ENCODE data around the gene DNAJC9. TPM values are rescaled to one million over a fixed set of nuclear protein-coding genes. Genes with fewer than 3 reads are reported as not detected.

Gene DNAJC9
- polyA plus RNA-seq, 1 donor from 2014 or later: 28.3 TPM

DNA sequence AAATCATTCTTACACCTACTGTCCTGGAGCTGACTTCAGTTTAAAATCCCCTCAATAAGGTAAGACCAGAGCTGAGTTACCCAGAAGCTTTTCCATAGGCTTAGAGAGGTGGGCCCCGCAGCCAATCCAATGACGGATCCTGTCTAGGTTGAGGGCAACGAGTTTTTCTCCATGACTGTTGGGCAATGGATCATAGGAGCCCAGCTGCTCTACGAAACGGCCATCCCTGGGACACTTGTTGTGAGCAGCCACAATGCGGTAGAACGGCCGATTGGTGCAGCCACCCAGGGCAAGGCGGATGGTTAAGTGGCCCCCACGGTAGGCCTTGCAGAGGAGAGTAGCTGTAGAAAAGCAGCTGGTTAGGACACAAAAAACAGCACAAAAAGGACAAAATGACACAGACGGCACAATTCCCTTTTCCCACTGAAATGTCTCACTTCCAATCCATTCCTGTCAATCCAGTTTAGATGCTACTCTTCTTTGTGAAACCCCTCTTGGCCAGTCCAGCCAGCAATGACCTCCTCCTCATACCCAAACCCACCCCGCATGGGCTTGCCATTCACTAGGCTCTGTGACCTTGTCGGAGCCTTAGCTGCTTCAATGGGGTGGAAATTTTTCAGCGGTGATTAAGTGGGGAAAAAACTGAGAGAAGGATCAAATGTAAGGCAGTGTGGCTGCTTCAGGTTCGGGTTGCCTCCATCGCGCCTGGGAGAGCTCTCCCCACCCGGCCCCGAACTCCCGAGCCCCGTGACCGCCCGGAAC lies 4.8 kb upstream of the DNAJC9 start:
- Mint-ChIP-seq H3K27ac (peak overlapping the region; percentile 94 to 96 (median 96)), H3K27me3 (no peaks in the 10 kb centered on the region), H3K36me3 (peaks cover 2% of the 10 kb centered on the region), H3K9me3 (no peaks in the 10 kb centered on the region), H3K4me3 (peak overlapping the region; percentile 97 to 100 (median 98)), H3K4me1 (peaks cover 34 to 42% (median 42%) of the 10 kb centered on the region in 3 donors)

DNA sequence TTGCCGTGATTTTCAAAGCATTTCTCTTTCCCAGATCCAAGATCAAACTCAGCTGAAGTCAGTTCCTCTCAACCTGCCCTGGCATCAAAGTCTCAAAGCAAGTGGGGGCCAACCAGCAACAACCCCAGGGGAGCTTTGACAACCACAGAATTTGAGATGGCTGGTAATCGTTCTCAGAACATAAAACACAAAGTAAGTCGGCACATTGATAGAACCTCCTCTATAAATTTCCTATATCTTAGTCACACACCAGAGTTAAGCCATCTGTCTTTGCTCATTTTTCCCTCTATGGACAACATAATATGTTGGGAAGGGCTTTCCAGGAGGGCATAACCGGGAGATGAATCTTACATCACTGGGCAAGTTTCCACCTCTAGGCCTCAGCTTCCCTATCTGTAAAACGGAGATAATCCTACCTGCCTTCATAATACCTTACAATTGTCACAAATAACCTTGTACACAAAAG lies 1.2 kb upstream of the DNAJC9 start:
- peaks cover 4% of the 10 kb centered on the region for H3K36me3 Mint-ChIP-seq
- H3K27me3 Mint-ChIP-seq: no peaks in the 10 kb centered on the region
- peak overlapping the region; percentile 82 to 99 (median 97) for H3K27ac Mint-ChIP-seq
- peak overlapping the region in 3 of 4 donors; percentile 97 to 99 (median 98) for H3K4me3 Mint-ChIP-seq
- peaks cover 47 to 65% (median 55%) of the 10 kb centered on the region in 3 donors for H3K4me1 Mint-ChIP-seq
- H3K9me3 Mint-ChIP-seq: no peaks in the 10 kb centered on the region

DNA sequence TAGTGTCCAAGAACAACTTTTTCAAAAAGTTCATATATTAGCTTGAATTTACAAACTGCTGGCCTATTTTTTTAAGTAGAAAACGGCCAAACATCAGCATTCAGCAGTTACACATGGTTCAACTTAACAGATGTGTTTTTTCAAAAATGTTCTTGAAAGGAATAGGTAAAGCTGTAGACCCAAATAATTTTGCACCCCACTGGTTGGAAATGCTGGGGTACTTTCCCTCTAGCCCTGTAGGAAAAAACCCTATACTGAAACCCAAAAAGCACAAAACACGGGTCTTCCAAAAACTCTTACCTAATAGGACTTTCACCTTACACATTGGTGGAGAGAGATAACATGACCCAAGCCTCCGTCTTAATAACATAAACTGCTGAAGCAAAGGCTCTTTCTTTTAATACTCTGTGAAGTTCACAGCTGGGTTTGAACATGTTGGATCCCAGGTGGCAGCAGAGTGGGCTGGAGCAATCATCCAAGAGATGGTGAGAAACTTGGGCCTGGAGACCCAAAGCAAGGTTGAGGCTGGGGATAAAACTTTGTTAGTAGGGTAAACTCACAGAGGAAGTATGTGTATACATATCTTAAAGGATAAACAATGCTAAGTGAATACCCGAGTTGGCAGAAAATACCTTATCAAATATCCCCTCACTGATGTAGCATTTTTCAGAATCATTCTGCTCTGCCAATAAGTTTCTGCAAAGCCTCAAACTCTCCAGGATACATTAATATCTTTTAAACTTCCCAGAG lies 629 bp upstream of the DNAJC9 start:
- peaks cover 46 to 59% (median 50%) of the 10 kb centered on the region in 3 donors for H3K4me1 Mint-ChIP-seq
- peaks cover 4% of the 10 kb centered on the region for H3K36me3 Mint-ChIP-seq
- H3K27me3 Mint-ChIP-seq: no peaks in the 10 kb centered on the region
- H3K4me3 Mint-ChIP-seq: peak overlapping the region; percentile 92 to 99 (median 98)
- H3K9me3 Mint-ChIP-seq: no peaks in the 10 kb centered on the region
- peak overlapping the region; percentile 97 to 99 (median 98) for H3K27ac Mint-ChIP-seq

DNA sequence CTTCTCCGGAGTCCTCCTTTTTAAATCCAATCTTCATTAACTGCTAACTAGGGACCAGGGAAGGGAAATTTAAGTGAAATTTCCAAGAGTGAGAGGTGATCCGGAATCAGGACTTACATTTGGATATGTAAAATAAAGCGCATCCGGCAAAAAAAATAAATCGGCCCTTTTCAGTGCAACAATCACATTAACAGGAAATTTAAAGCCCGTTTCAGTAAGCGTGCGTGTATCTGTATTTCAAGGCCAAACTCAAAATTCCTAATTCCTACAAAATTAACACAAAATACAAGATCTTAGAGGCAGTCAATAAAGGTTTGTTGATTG lies 771 bp downstream of the DNAJC9 start:
- peak overlapping the region; percentile 92 to 99 (median 98) for H3K4me3 Mint-ChIP-seq
- peak overlapping the region; percentile 97 to 99 (median 98) for H3K27ac Mint-ChIP-seq
- peaks cover 41 to 50% (median 46%) of the 10 kb centered on the region in 3 donors for H3K4me1 Mint-ChIP-seq
- peaks cover 4% of the 10 kb centered on the region for H3K36me3 Mint-ChIP-seq
- no peaks in the 10 kb centered on the region for H3K27me3 Mint-ChIP-seq
- H3K9me3 Mint-ChIP-seq: no peaks in the 10 kb centered on the region

DNA sequence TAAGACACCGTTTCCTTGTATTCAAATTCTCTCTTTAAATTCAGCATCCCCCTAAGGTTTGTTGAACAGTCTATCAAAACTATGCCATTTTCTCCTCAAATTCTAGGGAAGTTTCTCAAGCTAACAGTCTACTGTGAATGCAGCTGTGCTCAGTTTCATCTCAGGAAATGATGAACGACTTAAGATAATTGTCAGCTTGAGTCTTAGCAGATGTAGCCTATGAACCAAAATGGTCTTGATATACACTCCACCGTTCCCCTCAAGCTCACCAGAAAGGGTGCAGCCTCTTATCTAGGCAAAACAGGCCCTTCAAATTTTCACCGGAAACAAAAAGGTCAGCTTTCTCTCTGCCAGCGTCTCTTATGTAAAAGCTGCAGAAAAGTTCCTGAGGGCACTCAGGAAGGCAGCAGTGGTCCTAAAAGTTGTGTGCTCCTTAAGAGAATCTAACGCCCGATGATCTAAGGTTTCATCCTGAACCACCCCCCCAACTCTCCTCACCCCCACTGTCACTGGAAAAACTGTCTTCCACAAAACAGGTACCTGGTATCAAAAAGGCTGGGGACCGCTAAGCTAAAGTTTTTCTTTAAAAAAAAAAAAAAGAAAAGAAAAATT lies 2.1 kb downstream of the DNAJC9 start:
- peak overlapping the region in 3 of 4 donors; percentile 25 to 61 (median 46) for H3K4me3 Mint-ChIP-seq
- H3K4me1 Mint-ChIP-seq: peaks cover 30 to 41% (median 36%) of the 10 kb centered on the region in 3 donors
- H3K9me3 Mint-ChIP-seq: no peaks in the 10 kb centered on the region
- peaks cover 3% of the 10 kb centered on the region for H3K36me3 Mint-ChIP-seq
- H3K27ac Mint-ChIP-seq: peak overlapping the region in 2 of 3 donors; percentile 22 to 93
- H3K27me3 Mint-ChIP-seq: no peaks in the 10 kb centered on the region

DNA sequence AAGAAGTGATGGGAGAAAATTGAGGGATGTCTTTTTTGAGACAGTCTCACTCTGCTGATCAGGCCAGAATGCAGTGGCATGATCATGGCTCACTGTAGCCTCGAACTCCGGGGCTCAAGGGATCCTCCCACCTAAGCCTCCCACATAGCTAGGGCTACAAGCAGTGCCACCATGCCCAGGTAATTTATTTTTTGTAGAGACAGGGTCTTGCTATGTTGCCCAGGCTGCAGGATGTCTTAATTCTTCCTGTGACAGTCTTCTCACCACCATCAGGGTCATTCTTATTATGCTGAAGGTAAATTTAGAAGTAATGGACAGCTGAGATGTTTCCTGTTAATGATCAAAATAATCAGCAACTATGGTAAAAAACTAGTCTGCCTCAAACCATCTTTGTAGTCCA lies 7.1 kb downstream of the DNAJC9 start:
- no peaks in the 10 kb centered on the region for H3K9me3 Mint-ChIP-seq
- H3K27ac Mint-ChIP-seq: no peak overlapping the region
- no peaks in the 10 kb centered on the region for H3K27me3 Mint-ChIP-seq
- H3K4me1 Mint-ChIP-seq: peaks cover 0 to 9% (median 4%) of the 10 kb centered on the region in 3 donors
- H3K4me3 Mint-ChIP-seq: no peak overlapping the region
- H3K36me3 Mint-ChIP-seq: peaks cover 3% of the 10 kb centered on the region

DNA sequence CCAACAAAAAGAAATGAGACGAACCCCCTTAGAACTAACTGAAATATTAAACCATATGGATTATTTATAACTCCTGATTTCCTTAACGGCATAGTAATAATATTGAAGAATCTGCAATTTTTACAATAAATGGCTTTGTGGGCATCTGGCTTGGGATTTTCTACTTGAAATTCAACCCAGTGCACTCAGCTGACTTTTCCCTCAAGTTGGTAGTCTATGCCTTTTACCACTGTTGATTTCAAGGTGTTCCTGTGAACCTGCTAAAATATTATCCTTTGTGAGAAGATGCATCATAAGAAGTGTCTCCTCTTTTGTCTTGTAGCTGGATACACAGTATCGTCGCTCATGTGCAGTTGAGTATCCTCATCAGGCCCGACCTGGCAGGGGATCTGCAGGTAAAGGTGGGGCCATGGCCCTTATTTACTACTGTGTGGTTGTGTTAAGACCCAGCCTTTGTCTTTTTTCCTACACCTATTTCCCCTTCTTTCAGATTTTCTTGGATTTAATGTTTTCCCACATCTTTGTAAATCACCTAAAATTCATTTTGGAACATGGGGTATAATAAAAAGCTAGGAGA lies 8.0 kb downstream of the DNAJC9 start:
- H3K4me3 Mint-ChIP-seq: no peak overlapping the region
- peaks cover 0 to 4% (median 0%) of the 10 kb centered on the region in 3 donors for H3K4me1 Mint-ChIP-seq
- H3K9me3 Mint-ChIP-seq: no peaks in the 10 kb centered on the region
- no peak overlapping the region for H3K27ac Mint-ChIP-seq
- no peaks in the 10 kb centered on the region for H3K27me3 Mint-ChIP-seq
- H3K36me3 Mint-ChIP-seq: peaks cover 3% of the 10 kb centered on the region

DNA sequence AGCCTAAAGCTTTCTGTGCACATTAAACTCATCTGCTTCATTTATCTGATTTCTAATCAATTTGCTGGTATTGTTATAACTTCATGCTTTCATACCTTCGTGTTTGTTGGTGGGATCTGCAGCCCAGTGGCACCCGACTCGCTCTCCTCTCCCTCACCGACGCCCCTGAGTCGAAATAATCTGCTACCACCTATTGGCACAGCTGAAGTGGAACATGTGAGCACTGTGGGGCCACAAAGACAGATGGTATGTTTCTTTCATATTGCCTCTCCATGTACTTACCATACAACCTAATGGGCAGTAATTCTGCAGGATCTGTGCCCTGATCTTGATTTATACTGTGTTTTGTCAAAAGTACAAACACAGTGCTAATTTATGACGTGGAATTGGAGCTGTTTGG lies 12.4 kb downstream of the DNAJC9 start:
- Mint-ChIP-seq H3K27me3 (no peaks in the 10 kb centered on the region), H3K4me3 (no peak overlapping the region), H3K36me3 (no peaks in the 10 kb centered on the region), H3K9me3 (no peaks in the 10 kb centered on the region), H3K4me1 (no peaks in the 10 kb centered on the region), H3K27ac (peak overlapping the region; percentile 2 to 72 (median 4))

DNA sequence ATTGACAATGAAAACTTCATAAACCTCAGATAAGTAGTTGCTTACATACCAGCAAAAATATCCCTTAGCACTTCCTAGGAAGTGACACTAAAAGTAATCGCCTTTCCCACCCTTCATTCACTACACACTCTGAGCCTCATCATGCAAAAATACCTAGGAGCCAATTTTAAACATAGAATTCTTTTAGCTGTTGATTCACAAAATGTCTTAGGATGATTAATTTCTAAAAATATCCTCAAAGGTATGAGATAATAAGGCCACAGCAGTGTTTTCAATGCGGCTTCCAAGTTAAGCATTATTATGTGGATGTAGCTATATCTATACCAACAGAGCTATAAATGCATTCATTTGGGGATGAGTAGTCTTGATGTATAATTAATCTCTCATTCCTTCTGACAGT lies 13.2 kb downstream of the DNAJC9 start:
- Mint-ChIP-seq H3K27me3 (no peaks in the 10 kb centered on the region), H3K9me3 (no peaks in the 10 kb centered on the region), H3K36me3 (no peaks in the 10 kb centered on the region), H3K4me3 (no peak overlapping the region), H3K4me1 (no peaks in the 10 kb centered on the region), H3K27ac (no peak overlapping the region)

DNA sequence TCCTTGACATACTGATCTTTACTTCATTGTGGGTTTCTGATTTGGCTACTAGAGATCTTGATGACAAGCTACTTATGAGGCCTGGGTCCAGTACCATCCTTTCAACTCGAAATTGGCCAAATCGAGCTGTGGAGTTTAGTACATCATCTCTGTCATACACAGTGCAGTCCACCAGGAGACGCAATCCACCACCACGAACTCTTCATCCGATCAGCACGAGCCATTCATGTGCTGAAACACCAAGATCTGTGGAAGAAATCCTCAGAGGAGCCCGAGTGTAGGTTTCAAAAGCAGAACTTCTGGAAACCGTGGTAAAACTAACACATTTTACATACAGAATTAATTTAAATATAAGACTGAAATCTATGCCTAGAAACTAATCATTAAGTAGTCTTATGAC lies 14.2 kb downstream of the DNAJC9 start:
- H3K36me3 Mint-ChIP-seq: no peaks in the 10 kb centered on the region
- H3K27ac Mint-ChIP-seq: peak overlapping the region in 1 of 3 donors; percentile 22
- H3K4me1 Mint-ChIP-seq: no peaks in the 10 kb centered on the region

DNA sequence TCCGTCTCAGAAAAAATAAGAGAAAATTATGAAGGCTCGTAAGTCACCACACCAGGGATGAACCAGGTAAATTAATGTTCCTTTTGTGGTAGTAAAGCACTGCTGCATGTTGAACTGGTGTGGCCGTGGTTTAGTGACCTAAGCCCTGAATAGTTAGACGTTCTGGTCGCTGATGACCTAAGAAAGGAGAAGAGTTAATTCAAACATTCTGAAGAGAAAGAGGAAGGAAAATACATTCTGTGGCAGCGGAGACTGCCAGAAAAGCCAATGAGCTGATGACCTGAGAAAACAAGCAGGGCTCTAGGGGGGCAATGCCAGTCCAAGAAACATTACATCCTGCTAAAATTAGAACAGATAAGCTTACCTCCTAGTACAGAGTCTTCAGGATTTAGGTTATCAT lies 17.5 kb downstream of the DNAJC9 start:
- no peaks in the 10 kb centered on the region for H3K9me3 Mint-ChIP-seq
- no peak overlapping the region for H3K4me3 Mint-ChIP-seq
- H3K27ac Mint-ChIP-seq: no peak overlapping the region
- no peaks in the 10 kb centered on the region for H3K27me3 Mint-ChIP-seq
- no peaks in the 10 kb centered on the region for H3K4me1 Mint-ChIP-seq
- no peaks in the 10 kb centered on the region for H3K36me3 Mint-ChIP-seq

More for the DNA sequence above, 14.2 kb downstream of the DNAJC9 start:
- no peaks in the 10 kb centered on the region for H3K27me3 Mint-ChIP-seq
- no peaks in the 10 kb centered on the region for H3K9me3 Mint-ChIP-seq
- no peak overlapping the region for H3K4me3 Mint-ChIP-seq

DNA sequence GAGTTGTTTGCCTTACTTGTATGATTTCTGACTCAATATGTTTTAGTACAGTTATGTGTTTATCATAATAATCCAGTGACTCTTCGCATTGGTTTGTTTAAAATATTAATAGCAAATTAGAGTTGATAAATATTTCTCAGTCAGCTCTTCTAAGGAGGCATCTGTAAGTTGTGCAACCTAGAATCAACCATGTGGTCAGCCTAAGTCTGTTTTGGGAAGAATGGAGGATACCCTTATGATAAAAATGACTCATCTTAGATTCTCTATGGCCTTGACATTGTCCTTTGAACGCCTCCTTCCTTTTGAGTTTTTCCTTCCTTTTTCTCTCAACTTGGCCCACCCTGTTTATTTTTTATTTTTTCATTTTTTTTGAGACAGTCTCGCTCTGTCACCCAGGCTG lies 18.8 kb downstream of the DNAJC9 start:
- no peak overlapping the region for H3K4me3 Mint-ChIP-seq
- no peaks in the 10 kb centered on the region for H3K36me3 Mint-ChIP-seq
- H3K4me1 Mint-ChIP-seq: no peaks in the 10 kb centered on the region
- H3K9me3 Mint-ChIP-seq: no peaks in the 10 kb centered on the region
- H3K27ac Mint-ChIP-seq: no peak overlapping the region
- H3K27me3 Mint-ChIP-seq: no peaks in the 10 kb centered on the region

DNA sequence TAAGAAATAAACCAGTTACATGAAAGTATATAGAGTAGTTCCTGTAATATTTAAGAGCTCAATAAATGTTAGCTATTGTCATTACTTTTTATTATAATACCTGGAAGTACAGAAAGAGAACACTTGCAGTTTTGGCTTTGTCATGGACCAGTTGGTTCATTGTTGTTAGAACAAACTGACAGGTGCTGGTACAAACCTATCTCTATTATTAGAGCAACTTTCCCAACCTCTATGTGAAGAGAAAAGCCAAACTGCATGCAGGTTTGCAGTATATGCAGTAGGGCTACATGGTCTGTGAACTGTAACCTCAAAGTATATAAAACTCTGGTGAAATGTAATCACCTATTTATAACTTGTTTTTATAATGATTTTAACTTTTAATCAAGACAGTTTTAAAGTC lies 20.4 kb downstream of the DNAJC9 start:
- H3K27me3 Mint-ChIP-seq: no peaks in the 10 kb centered on the region
- H3K27ac Mint-ChIP-seq: no peak overlapping the region

DNA sequence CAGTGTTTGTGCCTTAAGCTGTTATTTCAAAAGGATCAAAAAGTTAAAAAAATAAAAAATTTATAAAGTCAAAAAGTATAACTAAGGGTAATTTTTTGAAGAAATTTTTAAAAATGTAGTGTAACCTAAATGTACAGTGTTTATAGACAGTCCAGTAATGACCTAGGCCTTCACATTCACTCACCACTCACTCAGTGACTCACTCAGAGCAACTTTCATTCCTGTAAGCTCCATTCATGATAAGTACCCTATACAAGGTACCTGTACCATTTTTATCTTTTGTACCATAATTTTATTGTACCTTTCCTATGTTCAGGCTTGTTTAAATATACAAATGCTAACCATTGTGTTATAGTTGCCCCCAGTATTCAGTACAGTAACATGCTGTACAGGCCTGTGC lies 21.5 kb downstream of the DNAJC9 start:
- no peak overlapping the region for H3K27ac Mint-ChIP-seq
- no peak overlapping the region for H3K4me3 Mint-ChIP-seq
- no peaks in the 10 kb centered on the region for H3K9me3 Mint-ChIP-seq
- no peaks in the 10 kb centered on the region for H3K4me1 Mint-ChIP-seq
- H3K36me3 Mint-ChIP-seq: no peaks in the 10 kb centered on the region
- no peaks in the 10 kb centered on the region for H3K27me3 Mint-ChIP-seq

More for the DNA sequence above, 20.4 kb downstream of the DNAJC9 start:
- Mint-ChIP-seq H3K9me3 (no peaks in the 10 kb centered on the region), H3K4me3 (no peak overlapping the region), H3K36me3 (no peaks in the 10 kb centered on the region), H3K4me1 (no peaks in the 10 kb centered on the region)

DNA sequence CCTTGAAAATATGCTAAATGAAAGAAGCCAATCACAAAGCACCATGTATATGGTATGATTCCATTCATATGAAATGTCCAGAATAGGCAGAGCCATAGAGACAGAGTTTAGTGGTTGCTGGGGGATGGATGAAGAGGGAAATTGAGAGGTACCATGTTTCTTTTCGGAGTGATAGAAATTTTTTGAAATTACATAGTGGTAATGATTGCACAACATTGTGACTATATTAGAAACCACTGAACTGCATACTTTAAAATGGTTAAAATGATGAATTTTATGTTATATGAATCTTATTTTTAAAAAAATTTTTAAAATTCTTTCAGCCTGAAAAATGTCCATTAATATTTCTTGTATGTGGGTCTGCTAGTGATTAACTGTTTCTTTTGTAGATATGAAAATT lies 26.1 kb downstream of the DNAJC9 start:
- Mint-ChIP-seq H3K4me1 (no peaks in the 10 kb centered on the region), H3K9me3 (no peaks in the 10 kb centered on the region), H3K27me3 (no peaks in the 10 kb centered on the region), H3K4me3 (no peak overlapping the region), H3K36me3 (peaks cover 19% of the 10 kb centered on the region), H3K27ac (no peak overlapping the region)
